Heart right ventricle (tissue), 16 donors: ENCODE data around the gene FBXO36. TPM values are rescaled to one million over a fixed set of nuclear protein-coding genes. Genes with fewer than 3 reads are reported as not detected.
A peak's percentile ranks its signal among the peaks of the same experiment; 100 is the strongest.

ENCODE experiments used
- ATAC-seq, 8 donors: fragments of 200-7000 bp; cut with Tn5 transposase; one replicate each; pipeline ENCODE4 v1.9.1; 2020; ENCODE audit warnings: mild to moderate bottlenecking in 8 of 8, moderate library complexity in 8 of 8, moderate number of reproducible peaks in 1 of 8
- DNase-seq, 2 donors: peaks; one replicate each; pipeline ENCODE4 v3.0.0-alpha.2; 2020
- H3K27ac ChIP-seq, 10 donors: fragments of 200-600 bp; sonication (generic) in 2 of 10; one replicate each; pipeline versions ENCODE4 v1.5.0 to v1.8.0; 2020 to 2022; ENCODE audit warnings: mild to moderate bottlenecking in 3 of 10
- H3K27me3 ChIP-seq, 7 donors: fragments of 200-600 bp; one replicate each; pipeline ENCODE4 v1.8.0; 2021 to 2022; ENCODE audit warnings: mild to moderate bottlenecking in 2 of 7
- H3K36me3 ChIP-seq, 9 donors: fragments of 200-600 bp; sonication (generic) in 1 of 9; one replicate each; pipeline versions ENCODE4 v1.5.0 to v1.8.0; 2020 to 2022; ENCODE audit warnings: mild to moderate bottlenecking in 2 of 9
- H3K4me1 ChIP-seq, 9 donors: fragments of 200-600 bp; sonication (generic) in 1 of 9; one replicate each; pipeline versions ENCODE4 v1.5.0 to v1.8.0; 2020 to 2022; ENCODE audit warnings: mild to moderate bottlenecking in 4 of 9
- H3K4me3 ChIP-seq, 10 donors: fragments of 200-600 bp; sonication (generic) in 2 of 10; one replicate each; pipeline versions ENCODE4 v1.5.0 to v1.8.0; 2020 to 2022; ENCODE audit warnings: mild to moderate bottlenecking in 7 of 10, moderate library complexity in 2 of 10
- H3K9me3 ChIP-seq, 11 donors: fragments of 200-600 bp in 10 of 11; sonication (generic) in 2 of 11; one replicate each; pipeline versions ENCODE4 v1.5.0 to v1.8.0; 2013 to 2022; ENCODE audit warnings: mild to moderate bottlenecking in 2 of 11, control low read depth in 1 of 11, moderate library complexity in 1 of 11
- WGBS, 2 donors: extraction: QIAGEN DNeasy Blood & Tissue Kit; methylation state at CpG; one replicate each; pipeline ENCODE4 v1.1.7; 2013; ENCODE audit warnings: inconsistent platforms in 1 of 2; 5-methylcytosine and 5-hydroxymethylcytosine counted together
- intact Hi-C, 10 donors: fragments of 100-400 bp; cut with DNase I; formaldehyde crosslinking; loops; one replicate each; pipeline versions ENCODE4 v1.11.1 to v1.14.2; 2022
- polyA plus RNA-seq, 2 donors: library from polyadenylated mRNA; stranded (reverse); fragments of 200-250 nt; gene quantifications; one replicate each; pipeline ENCODE4 v1.2.3, GENCODE V29; 2013
- total RNA-seq, 10 donors: library from RNA; stranded (reverse); fragmentation: NEBNext Ultra II Directional in 3 of 10; extraction: Animal tissue kit (Norgen Biotek cat#: 25700) in 3 of 10; gene quantifications; one replicate each; pipeline versions ENCODE4 v1.2.1 to v1.2.4, GENCODE V29; 2021 to 2023
- TF ChIP-seq, protein P1 (sequence below), 9 donors: fragments of 200-600 bp; sonication (generic) in 2 of 9; IDR thresholded peaks; one replicate each; pipeline versions ENCODE4 v1.5.0 to v1.8.0; 2021 to 2022; ENCODE audit warnings: antibody characterized with exemption in 9 of 9, mild to moderate bottlenecking in 5 of 9, moderate library complexity in 1 of 9
- donor health status: Arrhythmogenic right ventricular cardiomyopathy.
- donor health status: ischemic (EF 13 %, LVEDD 7.1; RV severe dilation, severe dysfunction).
- donor health status: healthy with polysubstance abuse.
- donor health status: DM: no; HTN: yes; CAD: no.
- donor health status: DM: no; HTN: no; CAD: no.
- donor health status: ischemic (EF 25% LVEDD 6.9; RV normal size, moderate dysfunction).
- donor health status: ischemic (EF 25% LVEDD 5.7; RV mildly dilated, moderate dysfunction).
- donor health status: healthy.
- donor health status: DM: yes; HTN: yes; CAD: no.
- donor health status: Ischemic cardiomyopathy.
- donor health status: ischemic (EF 35%, LVEDD 5.7; RV mildly dilated, moderate dysfunction).
- donor health status: nonischemic (EF 11% LVEDD 7.7; RV severe dilation, severe dysfunction).
- donor health status: DM: yes; HTN: yes; CAD: no.
- donor health status: PGD.
- donor health status: ischemic (EF 29% LVEDD 5.4; RV normal size, mild dysfunction).
- donor health status: nonischemic (EF 23%, LVEDD 6.1; RV moderate dilation, normal function).

FBXO36 gene
- total and polyA plus RNA-seq, 12 donors: 0.15 to 1.4 (median 1.2) TPM

GRCh38 chr2:229996320-229996719, 74.0 kb downstream of the FBXO36 start:
- intact Hi-C loops: no loop called here
- Histone ChIP-seq H3K4me3 (no peak overlapping the region), H3K36me3 (no peaks in the 10 kb centered on the region), H3K27ac (no peak overlapping the region), H3K4me1 (no peaks in the 10 kb centered on the region), H3K27me3 (no peaks in the 10 kb centered on the region), H3K9me3 (peaks cover 0 to 6% (median 0%) of the 10 kb centered on the region in 11 donors)
- no peak for ATAC-seq
- no peak for DNase-seq
- WGBS, 2 donors: 83 to 88% methylated on average over 4 of the region's 4 CpGs
- TF ChIP-seq, protein P1, sequence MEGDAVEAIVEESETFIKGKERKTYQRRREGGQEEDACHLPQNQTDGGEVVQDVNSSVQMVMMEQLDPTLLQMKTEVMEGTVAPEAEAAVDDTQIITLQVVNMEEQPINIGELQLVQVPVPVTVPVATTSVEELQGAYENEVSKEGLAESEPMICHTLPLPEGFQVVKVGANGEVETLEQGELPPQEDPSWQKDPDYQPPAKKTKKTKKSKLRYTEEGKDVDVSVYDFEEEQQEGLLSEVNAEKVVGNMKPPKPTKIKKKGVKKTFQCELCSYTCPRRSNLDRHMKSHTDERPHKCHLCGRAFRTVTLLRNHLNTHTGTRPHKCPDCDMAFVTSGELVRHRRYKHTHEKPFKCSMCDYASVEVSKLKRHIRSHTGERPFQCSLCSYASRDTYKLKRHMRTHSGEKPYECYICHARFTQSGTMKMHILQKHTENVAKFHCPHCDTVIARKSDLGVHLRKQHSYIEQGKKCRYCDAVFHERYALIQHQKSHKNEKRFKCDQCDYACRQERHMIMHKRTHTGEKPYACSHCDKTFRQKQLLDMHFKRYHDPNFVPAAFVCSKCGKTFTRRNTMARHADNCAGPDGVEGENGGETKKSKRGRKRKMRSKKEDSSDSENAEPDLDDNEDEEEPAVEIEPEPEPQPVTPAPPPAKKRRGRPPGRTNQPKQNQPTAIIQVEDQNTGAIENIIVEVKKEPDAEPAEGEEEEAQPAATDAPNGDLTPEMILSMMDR (IDR thresholded peaks at IDR 0.05): no peak

DNA sequence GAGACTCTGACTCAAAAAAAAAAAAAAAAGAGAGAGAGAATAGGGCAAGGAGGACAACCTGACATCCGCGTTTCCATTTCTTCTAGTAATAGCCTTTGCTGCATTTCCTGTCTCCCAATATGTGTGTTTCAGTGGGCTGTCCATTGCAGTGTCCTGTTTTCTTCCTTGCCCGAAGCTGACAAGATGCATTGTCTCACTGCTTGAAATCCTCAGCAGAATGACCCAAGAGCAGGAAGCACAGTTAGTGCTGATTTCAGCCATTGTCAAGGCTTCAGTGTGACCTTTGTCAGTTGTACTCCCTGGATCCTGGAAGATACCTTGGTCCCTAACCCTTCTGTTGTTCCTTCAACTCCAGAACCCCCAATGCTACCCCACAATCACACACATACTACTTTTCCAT, 75.3 kb downstream of the FBXO36 start:
- 65 to 70% methylated on average over 3 of the region's 3 CpGs for WGBS, 2 donors
- H3K4me1 ChIP-seq: no peaks in the 10 kb centered on the region
- H3K27me3 ChIP-seq: no peaks in the 10 kb centered on the region
- intact Hi-C loops: no loop called here
- no peaks in the 10 kb centered on the region for H3K36me3 ChIP-seq
- H3K9me3 ChIP-seq: no peaks in the 10 kb centered on the region
- TF ChIP-seq, protein P1 (IDR thresholded peaks at IDR 0.05): no peak
- H3K27ac ChIP-seq: no peak overlapping the region
- DNase-seq (no peak), ATAC-seq (no peak)
- no peak overlapping the region for H3K4me3 ChIP-seq

GRCh38 chr2:230000118-230000841, 78.0 kb downstream of the FBXO36 start:
- no peaks in the 10 kb centered on the region for H3K9me3 ChIP-seq
- DNase-seq (no peak), ATAC-seq (no peak)
- 91 to 93% methylated on average over 6 of the region's 6 CpGs for WGBS, 2 donors
- TF ChIP-seq, protein P1 (IDR thresholded peaks at IDR 0.05): no peak
- intact Hi-C loops: loop anchor here in 1 of 10 donors (10.0 kb wide), 1 partner anchor 65 kb away; the partner anchor contains the start of gene SLC16A14
- no peak overlapping the region for H3K4me3 ChIP-seq
- H3K27me3 ChIP-seq: no peaks in the 10 kb centered on the region
- no peaks in the 10 kb centered on the region for H3K4me1 ChIP-seq
- H3K27ac ChIP-seq: no peak overlapping the region
- no peaks in the 10 kb centered on the region for H3K36me3 ChIP-seq

- Histone ChIP-seq H3K4me3 (peak overlapping the region in 4 of 10 donors; percentile 10 to 27 (median 16)), H3K36me3 (no peaks in the 10 kb centered on the region), H3K27ac (no peak overlapping the region), H3K4me1 (peaks cover 0 to 10% (median 5%) of the 10 kb centered on the region in 9 donors), H3K9me3 (no peaks in the 10 kb centered on the region), H3K27me3 (no peaks in the 10 kb centered on the region)
- WGBS, 2 donors: 51 to 55% methylated on average over 12 of the region's 12 CpGs
- TF ChIP-seq, protein P1 (IDR thresholded peaks at IDR 0.05): peak; percentile 66 to 88 (median 86)
- intact Hi-C loops: loop anchor here (1.0 to 10.0 kb wide), 10 partner anchors 57 to 604 kb away; partner anchors contain the start of gene SLC16A14 (in 3 of the 10)
- DNase-seq (peak; percentile 70 to 71), ATAC-seq (peak in 6 of 8 donors; percentile 42 to 83 (median 64))
These were observed 85.8 kb downstream of the FBXO36 start for GRCh38 chr2:230007931-230008707.
